ENCODE results near the gene SLC2A4RG.

The SLC2A4RG gene

DNA sequence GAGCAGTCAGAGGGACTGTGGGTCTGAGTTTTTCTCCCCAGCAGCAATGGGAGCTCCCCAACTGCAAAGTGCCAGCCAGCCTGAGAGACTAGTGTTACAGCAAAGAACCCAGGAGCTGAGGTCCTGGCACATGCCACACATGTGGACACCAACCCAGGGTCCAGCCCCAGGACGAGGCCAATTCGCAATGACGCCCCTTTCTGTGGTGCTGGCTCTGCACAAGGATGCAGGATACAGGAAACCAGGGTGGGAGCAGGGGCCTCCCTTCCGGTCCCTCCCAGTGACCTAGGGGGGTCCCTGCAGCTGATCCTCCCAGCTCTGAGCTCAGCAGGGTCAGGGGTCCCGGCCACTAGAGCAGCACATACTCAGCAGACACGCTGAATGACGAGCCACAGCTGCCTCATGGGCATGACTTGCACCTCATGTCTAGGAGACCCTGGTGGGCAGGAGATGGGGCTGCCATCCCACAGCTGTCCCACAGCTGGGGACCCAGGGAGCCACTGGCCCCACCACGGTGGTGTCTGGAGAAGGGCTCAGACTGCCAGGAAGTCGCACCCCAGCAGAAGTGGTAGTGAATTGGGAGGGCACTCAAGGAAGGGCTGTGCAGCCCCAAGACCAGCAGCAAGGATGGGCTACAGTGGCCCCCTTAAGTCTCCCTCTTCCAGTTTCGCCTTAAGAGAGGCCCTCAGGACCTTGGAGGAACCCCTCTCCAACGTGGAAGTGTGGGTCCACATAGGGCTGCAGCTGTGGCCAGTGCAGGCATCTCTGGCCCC is 35.4 kb upstream of the SLC2A4RG start:
- Histone ChIP-seq H3K9me3 (ENCODE audit: control insufficient read depth, insufficient read depth, low read length) (no peaks in the 10 kb centered on the region), H3K9ac (ENCODE audit: low read depth, low read length) (no peak overlapping the region), H3K4me1 (ENCODE audit: insufficient read depth, low read length) (peaks cover 13% of the 10 kb centered on the region; the same call in 1 of the 2 replicates), H3K36me3 (ENCODE audit: insufficient read depth, low read length) (peaks cover 7% of the 10 kb centered on the region; the same call in 1 of the 2 replicates)

DNA sequence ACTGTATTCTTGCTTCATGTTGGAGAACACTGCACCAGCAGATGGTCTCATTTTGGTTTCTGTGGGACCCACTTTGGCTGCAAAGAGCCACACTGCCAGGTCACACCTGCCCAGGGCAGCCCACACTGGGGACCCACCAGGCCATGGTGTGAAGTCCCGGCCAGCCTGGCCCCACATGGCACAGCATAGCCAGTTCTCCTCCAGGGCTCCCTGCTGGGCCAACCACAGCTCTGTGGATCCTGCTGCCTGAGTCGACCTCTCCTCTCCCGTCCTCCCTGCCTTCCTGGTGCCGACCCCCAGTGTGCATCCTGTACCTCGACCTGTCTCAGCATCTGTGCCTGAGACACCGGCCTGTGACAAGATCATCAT is 34.8 kb upstream of the SLC2A4RG start:
- no peaks in the 10 kb centered on the region for H3K9me3 ChIP-seq (ENCODE audit: control insufficient read depth, insufficient read depth, low read length)
- H3K36me3 ChIP-seq (ENCODE audit: insufficient read depth, low read length): peaks cover 11% of the 10 kb centered on the region
- no peak overlapping the region for H3K9ac ChIP-seq (ENCODE audit: low read depth, low read length)
- peaks cover 8% of the 10 kb centered on the region; the same call in 1 of the 2 replicates for H3K4me1 ChIP-seq (ENCODE audit: insufficient read depth, low read length)

DNA sequence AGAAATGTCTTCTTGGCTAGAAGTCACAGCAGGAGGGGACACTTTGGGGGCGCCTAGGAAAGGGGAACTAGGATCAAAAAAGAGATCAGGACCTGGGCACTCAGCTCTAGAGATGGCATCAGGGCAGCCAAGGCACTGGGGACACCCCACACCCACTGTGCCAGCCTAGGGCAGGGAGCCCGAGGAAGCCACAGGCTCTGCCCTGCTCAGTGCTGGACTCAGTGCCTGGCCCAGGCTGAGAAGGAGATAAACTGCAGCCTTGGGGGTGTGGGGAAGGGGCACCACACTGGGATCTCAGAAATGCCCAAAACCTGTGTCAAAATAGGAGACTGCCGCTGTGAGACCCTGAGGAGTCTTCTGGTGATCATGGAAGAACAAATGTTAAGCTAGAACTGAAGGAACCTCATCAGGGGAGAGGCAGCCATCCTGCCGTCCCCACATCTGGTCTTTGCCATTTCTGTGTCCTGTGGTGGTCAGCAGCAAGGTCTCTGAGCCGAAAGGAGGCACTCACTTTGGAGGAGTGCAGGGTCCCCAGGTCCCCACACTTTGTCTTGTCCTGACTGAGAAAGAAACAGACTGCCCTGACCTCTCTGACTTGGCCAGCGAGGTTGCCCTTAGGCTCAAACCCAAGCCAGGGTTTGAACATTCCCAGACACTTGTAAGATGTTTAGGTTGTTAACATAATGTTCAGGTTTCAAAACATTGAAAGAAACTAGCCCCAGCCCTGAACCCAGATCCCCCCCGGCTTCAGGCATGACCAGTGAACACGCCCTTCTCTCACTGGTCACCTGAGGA is 34.1 kb upstream of the SLC2A4RG start:
- no peaks in the 10 kb centered on the region for H3K9me3 ChIP-seq (ENCODE audit: control insufficient read depth, insufficient read depth, low read length)
- H3K4me1 ChIP-seq (ENCODE audit: insufficient read depth, low read length): 0 out of 2 replicates have a peak, but pooled peaks cover 5% of the 10 kb centered on the region
- peaks cover 11% of the 10 kb centered on the region for H3K36me3 ChIP-seq (ENCODE audit: insufficient read depth, low read length)
- H3K9ac ChIP-seq (ENCODE audit: low read depth, low read length): no peak overlapping the region

DNA sequence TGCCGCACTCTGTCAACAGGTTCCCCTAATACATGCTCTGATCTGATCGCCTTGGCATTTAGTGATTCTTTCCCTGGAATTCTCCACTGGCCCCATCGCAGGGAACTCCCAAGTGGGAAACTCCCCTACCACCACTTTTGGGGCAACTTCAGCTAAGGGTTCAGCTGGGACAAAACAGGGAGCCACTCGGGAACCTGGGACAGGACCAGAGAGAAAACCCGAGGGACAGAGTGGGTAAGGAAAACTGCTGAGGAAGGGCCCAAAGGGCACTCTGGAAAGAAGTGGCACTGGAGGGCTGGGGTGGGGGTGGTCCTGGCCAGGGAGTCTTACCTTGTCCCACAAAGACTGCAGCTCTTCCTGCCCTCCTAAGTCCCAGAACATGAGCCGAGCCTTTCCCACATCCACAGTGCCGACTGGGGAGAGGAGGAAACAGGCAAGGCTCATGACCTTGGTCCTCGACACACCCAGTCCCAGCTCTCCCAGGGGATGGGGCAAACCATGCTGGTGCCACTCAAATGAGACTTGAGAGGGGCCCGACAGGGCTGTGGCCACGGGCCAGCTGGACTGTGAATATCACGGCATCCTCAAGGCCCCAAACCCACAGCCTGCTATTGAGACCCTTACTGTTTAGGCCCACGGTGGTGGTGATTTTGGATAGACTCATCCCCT is 33.4 kb upstream of the SLC2A4RG start:
- Histone ChIP-seq H3K4me1 (ENCODE audit: insufficient read depth, low read length) (0 out of 2 replicates have a peak, but pooled peaks cover 5% of the 10 kb centered on the region), H3K9ac (ENCODE audit: low read depth, low read length) (peak overlapping the region; percentile 80; the same call in 1 of the 2 replicates), H3K36me3 (ENCODE audit: insufficient read depth, low read length) (peaks cover 14% of the 10 kb centered on the region), H3K9me3 (ENCODE audit: control insufficient read depth, insufficient read depth, low read length) (no peaks in the 10 kb centered on the region)

DNA sequence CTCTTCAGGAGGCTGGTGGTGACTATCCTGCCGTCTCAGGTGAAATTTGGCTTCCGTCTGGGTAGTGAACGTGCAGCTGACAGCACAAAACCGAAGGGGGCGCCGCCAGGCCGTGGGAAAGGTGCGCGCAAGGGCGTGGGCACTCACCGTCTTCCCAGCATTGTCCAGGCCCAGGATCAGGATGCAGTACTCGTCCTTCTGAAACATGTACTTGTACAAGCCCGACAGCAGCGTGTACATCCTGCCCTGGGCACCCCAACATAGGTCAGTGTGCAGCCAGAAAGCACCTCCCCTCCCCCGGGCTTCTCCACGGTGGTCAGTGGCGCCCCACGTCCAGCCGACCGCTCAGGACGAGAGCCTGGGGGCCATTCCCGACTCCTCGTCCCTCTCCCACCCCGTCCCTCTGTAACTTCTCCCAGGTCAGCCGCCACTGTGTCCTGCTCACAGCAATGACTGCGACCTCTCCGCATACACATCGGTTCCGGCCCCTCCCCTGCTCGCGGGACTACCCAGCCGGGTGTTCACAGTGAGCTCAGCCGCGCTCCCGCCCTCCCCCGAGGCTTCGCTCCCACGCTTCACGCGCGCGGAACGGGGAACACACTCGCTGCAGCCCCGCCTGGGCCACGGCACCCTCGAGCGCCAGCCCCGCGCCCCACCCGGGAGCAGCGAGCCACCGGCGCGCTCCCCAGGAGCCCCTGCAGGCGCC is 32.6 kb upstream of the SLC2A4RG start:
- Histone ChIP-seq H3K9ac (ENCODE audit: low read depth, low read length) (peak overlapping the region; percentile 80), H3K9me3 (ENCODE audit: control insufficient read depth, insufficient read depth, low read length) (no peaks in the 10 kb centered on the region), H3K4me1 (ENCODE audit: insufficient read depth, low read length) (0 out of 2 replicates have a peak, but pooled peaks cover 5% of the 10 kb centered on the region), H3K36me3 (ENCODE audit: insufficient read depth, low read length) (peaks cover 18% of the 10 kb centered on the region)

DNA sequence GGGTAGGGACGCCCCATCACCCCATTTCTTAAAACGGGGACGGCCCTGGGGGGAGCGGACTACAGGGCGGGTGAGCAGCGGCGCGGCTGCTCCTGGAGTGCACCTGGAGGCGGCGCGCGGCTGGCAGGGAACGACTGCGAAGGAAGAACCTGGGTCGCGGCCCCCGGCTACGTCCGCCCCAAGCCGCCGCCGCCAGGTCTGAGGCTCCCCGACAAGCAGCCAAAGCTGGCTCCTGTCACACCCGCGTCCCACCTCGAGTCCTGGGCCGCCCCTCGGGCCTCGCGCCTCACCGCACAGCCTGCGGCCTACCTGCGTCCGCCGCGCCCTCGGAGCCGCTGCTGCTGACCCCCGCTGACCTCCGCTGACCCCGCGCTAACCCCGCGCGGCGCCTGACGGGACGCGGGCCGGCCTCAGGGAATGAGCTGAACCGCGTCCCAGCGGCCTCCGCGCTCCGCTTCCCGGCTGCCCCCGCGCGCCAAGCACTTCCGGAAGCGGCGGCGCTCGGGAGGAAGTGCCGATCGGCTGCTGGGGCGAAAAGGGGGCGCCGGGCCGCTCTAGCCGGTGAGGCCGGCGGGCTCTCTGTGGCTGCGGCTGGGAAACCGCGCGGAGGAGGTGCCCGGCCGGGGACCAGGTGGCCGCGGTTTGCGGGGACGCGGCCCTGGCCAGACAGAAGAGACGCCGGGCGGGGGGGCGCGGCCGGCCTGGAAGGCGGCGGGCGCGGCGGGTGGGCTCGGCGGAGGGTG is 31.8 kb upstream of the SLC2A4RG start, which contains the start of the genes ARFRP1 and ZGPAT:
TSS of gene ARFRP1 (minus strand) at position 419 of the 743 bp plus-strand sequence. CDS start 885 bp downstream, outside the sequence.
TSS of gene ZGPAT (plus strand) at position 482 of the 743 bp plus-strand sequence. CDS start 542 bp downstream, outside the sequence.
- 0 out of 2 replicates have a peak, but pooled peaks cover 5% of the 10 kb centered on the region for H3K4me1 ChIP-seq (ENCODE audit: insufficient read depth, low read length)
- no peaks in the 10 kb centered on the region for H3K9me3 ChIP-seq (ENCODE audit: control insufficient read depth, insufficient read depth, low read length)
- H3K36me3 ChIP-seq (ENCODE audit: insufficient read depth, low read length): peaks cover 25% of the 10 kb centered on the region
- H3K9ac ChIP-seq (ENCODE audit: low read depth, low read length): peak within 1 kb of the TSS; percentile 80

DNA sequence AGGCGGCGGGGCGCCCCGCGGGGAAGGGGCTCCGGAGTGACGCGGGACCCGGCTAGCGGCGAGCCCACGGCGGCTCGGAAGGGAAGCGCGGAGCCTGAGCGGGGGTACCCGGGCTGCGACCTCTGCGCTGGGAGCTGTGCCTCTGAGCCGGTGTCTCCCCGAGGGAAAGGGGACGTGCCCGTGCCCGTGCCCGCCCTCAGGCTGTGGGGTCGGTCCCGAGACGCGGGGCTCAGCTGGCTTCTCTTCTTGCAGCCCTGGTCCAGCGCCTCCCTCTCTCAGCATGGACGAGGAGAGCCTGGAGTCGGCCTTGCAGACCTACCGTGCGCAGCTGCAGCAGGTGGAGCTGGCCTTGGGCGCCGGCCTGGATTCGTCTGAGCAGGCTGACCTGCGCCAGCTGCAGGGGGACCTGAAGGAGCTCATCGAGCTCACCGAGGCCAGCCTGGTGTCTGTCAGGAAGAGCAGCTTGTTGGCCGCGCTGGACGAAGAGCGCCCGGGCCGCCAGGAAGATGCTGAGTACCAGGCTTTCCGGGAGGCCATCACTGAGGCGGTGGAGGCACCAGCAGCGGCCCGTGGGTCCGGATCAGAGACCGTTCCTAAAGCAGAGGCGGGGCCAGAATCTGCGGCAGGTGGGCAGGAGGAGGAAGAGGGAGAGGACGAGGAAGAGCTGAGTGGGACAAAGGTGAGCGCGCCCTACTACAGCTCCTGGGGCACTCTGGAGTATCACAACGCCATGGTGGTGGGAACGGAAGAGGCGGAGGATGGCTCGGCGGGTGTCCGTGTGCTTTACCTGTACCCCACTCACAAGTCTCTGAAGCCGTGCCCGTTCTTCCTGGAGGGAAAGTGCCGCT is 31.1 kb upstream of the SLC2A4RG start:
- no peaks in the 10 kb centered on the region for H3K9me3 ChIP-seq (ENCODE audit: control insufficient read depth, insufficient read depth, low read length)
- peaks cover 27% of the 10 kb centered on the region for H3K36me3 ChIP-seq (ENCODE audit: insufficient read depth, low read length)
- 0 out of 2 replicates have a peak, but pooled peaks cover 5% of the 10 kb centered on the region for H3K4me1 ChIP-seq (ENCODE audit: insufficient read depth, low read length)
- peak overlapping the region; percentile 80 for H3K9ac ChIP-seq (ENCODE audit: low read depth, low read length)

DNA sequence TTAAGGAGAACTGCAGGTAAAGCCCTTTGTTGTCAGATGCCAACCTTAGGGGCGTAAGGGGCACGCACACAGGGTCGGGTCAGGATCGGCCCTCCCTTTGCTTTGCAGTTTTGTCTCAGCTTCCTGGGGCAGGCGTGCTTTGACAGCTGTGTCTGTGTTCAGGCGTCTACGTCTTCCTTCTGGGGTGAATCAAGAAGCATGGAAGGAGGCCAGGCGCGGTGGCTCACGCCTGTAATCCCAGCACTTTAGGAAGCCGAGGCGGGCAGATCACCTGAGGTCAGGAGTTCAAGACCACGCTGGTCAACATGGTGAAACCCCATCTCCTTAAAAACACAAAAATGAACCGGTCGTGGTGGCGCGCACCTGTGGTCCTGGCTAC is 30.4 kb upstream of the SLC2A4RG start:
- Histone ChIP-seq H3K9ac (ENCODE audit: low read depth, low read length) (no peak overlapping the region), H3K36me3 (ENCODE audit: insufficient read depth, low read length) (peaks cover 27% of the 10 kb centered on the region), H3K4me1 (ENCODE audit: insufficient read depth, low read length) (0 out of 2 replicates have a peak, but pooled peaks cover 5% of the 10 kb centered on the region), H3K9me3 (ENCODE audit: control insufficient read depth, insufficient read depth, low read length) (no peaks in the 10 kb centered on the region)

DNA sequence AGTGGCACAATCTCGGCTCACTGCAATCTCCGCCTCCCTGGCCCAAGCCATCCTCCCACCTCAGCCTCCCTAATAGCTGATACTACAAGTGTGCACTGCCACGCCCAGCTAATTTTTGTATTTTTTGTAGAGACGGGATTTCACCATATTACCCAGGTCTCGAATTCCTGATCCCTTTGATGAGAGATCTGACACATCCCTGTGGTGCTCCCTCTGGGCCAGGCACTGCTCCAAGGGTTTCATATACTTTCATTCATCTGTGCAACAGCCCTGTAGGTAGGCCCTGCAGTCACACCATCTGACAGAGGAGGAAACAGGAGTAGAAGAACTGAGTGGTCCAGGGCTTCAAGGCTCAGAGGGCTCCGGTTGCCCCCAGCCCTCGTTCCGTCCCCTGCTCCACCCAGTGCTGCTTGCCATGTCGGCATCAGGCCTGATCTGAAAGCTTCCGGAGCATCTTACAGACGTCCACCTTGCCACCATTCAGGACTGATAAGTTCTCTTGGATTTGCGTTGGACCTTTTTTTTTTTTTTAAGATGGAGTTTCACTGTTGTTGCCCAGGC is 28.4 kb upstream of the SLC2A4RG start:
- H3K4me1 ChIP-seq (ENCODE audit: insufficient read depth, low read length): 0 out of 2 replicates have a peak, but pooled peaks cover 5% of the 10 kb centered on the region
- no peaks in the 10 kb centered on the region for H3K9me3 ChIP-seq (ENCODE audit: control insufficient read depth, insufficient read depth, low read length)
- peaks cover 27% of the 10 kb centered on the region for H3K36me3 ChIP-seq (ENCODE audit: insufficient read depth, low read length)
- no peak overlapping the region for H3K9ac ChIP-seq (ENCODE audit: low read depth, low read length)

DNA sequence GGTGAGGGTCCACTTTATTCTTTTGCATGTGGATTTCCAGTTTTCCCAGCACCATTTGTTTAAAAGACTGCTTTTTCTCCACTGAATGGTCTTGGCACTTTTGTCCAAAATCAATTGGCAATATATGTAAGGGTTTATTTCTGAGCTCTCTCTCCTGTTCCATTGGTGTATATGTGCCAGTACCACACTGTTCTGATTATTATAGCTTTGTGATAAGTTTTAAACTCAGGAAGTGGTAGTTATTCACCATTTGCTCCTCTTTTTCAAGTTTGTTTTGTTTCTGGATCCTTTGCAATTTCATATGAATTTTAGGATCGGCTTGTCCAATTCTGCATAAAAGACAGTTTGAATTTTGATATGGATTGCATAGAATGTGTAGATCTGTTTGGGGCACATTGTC is 27.4 kb upstream of the SLC2A4RG start:
- Histone ChIP-seq H3K9ac (ENCODE audit: low read depth, low read length) (no peak overlapping the region), H3K9me3 (ENCODE audit: control insufficient read depth, insufficient read depth, low read length) (no peaks in the 10 kb centered on the region), H3K4me1 (ENCODE audit: insufficient read depth, low read length) (no peaks in the 10 kb centered on the region), H3K36me3 (ENCODE audit: insufficient read depth, low read length) (peaks cover 27% of the 10 kb centered on the region)

DNA sequence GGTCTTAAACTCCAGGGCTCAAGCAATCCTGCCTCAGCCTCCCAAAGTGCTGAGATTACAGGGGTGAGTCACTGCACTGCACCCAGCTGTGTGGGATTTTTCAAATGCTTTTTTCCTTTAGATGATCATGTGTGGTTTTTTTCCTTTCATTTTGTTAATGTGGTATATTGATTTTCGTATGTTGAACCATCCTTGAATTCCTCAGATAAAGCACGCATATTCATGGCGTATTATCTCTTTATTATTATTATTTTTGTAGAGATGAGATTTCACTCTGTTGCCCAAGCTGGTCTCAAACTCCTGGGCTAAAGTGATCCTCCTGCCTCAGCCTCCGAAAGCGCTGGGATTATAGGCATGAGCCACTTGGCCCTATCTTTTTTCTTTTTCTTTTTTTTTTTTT is 24.7 kb upstream of the SLC2A4RG start:
- Histone ChIP-seq H3K36me3 (ENCODE audit: insufficient read depth, low read length) (peaks cover 23% of the 10 kb centered on the region), H3K9me3 (ENCODE audit: control insufficient read depth, insufficient read depth, low read length) (no peaks in the 10 kb centered on the region)

DNA sequence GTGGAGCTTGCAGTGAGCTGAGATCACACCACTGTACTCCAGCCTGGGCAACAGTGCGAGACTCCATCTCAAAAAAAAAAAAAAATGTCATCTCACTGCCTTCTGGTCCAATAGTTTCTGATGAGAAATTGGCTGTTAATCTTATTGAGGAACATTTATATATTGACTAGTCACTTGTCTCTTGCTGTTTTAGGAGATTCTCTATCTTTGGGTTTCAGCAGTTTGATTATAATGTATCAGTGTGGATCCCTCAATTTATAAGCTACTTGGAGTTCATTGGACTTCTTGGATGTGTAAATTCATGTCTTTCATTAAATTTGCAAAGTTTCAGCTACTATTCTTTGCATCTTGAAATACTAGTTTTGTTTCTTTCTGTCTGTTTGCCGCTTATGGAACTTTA is 20.6 kb upstream of the SLC2A4RG start:
- no peaks in the 10 kb centered on the region for H3K4me1 ChIP-seq (ENCODE audit: insufficient read depth, low read length)
- no peak overlapping the region for H3K9ac ChIP-seq (ENCODE audit: low read depth, low read length)
- no peaks in the 10 kb centered on the region for H3K9me3 ChIP-seq (ENCODE audit: control insufficient read depth, insufficient read depth, low read length)
- peaks cover 7% of the 10 kb centered on the region; the same call in 1 of the 2 replicates for H3K36me3 ChIP-seq (ENCODE audit: insufficient read depth, low read length)

More for the DNA sequence above, 24.7 kb upstream of the SLC2A4RG start:
- Histone ChIP-seq H3K9ac (ENCODE audit: low read depth, low read length) (no peak overlapping the region), H3K4me1 (ENCODE audit: insufficient read depth, low read length) (no peaks in the 10 kb centered on the region)

Data from ES-I3 (cell line).